Vagina (tissue), 2 donors: ENCODE results near the gene PPP1R9B.

Source experiments
- CTCF ChIP-seq, 3 experiments: fragments of 450-650 bp in 2 of 3; fragments of 200-600 bp in 1 of 3; sonication (generic) in 1 of 3; IDR thresholded peaks; one replicate each; pipeline ENCODE4 v1.5.1; 2017 to 2019; ENCODE audit warnings: antibody characterized with exemption in 3 of 3, mild to moderate bottlenecking in 2 of 3, moderate library complexity in 2 of 3
- POLR2A ChIP-seq, 2 donors: fragments of 450-650 bp; IDR thresholded peaks; one replicate each; pipeline ENCODE4 v1.6.1; 2017; ENCODE audit warnings: antibody characterized with exemption in 2 of 2, mild to moderate bottlenecking in 2 of 2, moderate library complexity in 2 of 2
- POLR2AphosphoS5 ChIP-seq, 2 donors: sonication (generic); formaldehyde crosslinking; IDR thresholded peaks; one replicate each; pipeline ENCODE4 v1.9.0; 2017; ENCODE audit warnings: antibody characterized with exemption in 2 of 2, mild to moderate bottlenecking in 2 of 2, low read depth in 1 of 2; ENCODE audit not compliant: insufficient read depth in 1 of 2

- TF ChIP-seq CTCF (IDR thresholded peaks at IDR 0.05) = no peak
- TF ChIP-seq POLR2A (IDR thresholded peaks at IDR 0.05) = no peak
- no peak for TF ChIP-seq POLR2AphosphoS5 (IDR thresholded peaks at IDR 0.05; ENCODE audit: insufficient read depth in 1 of 2, low read depth in 1 of 2)
Measured at GRCh38 chr17:50183421-50183994, 33.0 kb upstream of the PPP1R9B start.
